ENCODE results near the gene RRP36.

Gene RRP36

DNA sequence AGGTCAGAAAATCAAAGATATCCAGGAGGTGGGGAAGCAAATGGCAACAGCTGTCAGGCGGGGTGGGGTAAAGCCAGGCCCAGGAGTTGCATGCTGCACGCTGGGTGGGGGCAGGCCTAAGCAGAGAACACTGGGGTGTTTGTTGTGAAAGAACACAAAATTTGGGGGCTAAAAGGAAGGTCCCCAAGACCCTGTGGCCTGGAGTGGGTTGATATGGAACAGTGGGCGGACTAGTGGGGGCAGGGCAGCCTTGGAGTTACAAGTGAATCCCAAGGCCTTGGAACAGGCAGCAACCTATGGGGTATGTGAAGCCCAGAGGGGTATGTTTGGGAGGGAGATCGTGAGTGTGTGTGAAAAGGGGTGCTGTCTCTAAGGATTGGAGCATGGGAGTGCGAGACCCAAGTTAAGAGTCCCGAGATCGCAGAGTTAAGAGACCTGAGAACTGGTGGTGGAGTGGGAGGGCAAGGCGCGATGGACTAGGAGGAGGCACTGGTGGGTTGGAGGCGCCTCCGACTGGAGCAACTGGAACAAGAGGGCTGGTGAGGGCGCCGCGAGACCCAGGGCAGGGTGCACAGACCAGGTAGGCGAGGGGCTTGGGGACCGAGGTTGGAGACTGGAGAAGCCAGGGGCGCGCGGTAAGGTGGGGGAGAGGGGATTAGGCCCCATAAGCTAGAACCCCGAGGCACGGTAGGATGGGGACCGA, 31.6 kb downstream of the RRP36 start:
- peak overlapping the region; percentile 85 for H3K4me3 ChIP-seq (ENCODE audit: low read depth, low read length)
- TF ChIP-seq, protein P1, sequence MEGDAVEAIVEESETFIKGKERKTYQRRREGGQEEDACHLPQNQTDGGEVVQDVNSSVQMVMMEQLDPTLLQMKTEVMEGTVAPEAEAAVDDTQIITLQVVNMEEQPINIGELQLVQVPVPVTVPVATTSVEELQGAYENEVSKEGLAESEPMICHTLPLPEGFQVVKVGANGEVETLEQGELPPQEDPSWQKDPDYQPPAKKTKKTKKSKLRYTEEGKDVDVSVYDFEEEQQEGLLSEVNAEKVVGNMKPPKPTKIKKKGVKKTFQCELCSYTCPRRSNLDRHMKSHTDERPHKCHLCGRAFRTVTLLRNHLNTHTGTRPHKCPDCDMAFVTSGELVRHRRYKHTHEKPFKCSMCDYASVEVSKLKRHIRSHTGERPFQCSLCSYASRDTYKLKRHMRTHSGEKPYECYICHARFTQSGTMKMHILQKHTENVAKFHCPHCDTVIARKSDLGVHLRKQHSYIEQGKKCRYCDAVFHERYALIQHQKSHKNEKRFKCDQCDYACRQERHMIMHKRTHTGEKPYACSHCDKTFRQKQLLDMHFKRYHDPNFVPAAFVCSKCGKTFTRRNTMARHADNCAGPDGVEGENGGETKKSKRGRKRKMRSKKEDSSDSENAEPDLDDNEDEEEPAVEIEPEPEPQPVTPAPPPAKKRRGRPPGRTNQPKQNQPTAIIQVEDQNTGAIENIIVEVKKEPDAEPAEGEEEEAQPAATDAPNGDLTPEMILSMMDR (IDR thresholded peaks at IDR 0.05; ENCODE audit: low read depth, low read length, missing control alignments) = no peak
- DNase-seq (ENCODE audit: low read depth) = no peak
- in situ Hi-C loops (cut with HindIII; ENCODE audit: low sequenced_read_pairs) = no loop called here

DNA sequence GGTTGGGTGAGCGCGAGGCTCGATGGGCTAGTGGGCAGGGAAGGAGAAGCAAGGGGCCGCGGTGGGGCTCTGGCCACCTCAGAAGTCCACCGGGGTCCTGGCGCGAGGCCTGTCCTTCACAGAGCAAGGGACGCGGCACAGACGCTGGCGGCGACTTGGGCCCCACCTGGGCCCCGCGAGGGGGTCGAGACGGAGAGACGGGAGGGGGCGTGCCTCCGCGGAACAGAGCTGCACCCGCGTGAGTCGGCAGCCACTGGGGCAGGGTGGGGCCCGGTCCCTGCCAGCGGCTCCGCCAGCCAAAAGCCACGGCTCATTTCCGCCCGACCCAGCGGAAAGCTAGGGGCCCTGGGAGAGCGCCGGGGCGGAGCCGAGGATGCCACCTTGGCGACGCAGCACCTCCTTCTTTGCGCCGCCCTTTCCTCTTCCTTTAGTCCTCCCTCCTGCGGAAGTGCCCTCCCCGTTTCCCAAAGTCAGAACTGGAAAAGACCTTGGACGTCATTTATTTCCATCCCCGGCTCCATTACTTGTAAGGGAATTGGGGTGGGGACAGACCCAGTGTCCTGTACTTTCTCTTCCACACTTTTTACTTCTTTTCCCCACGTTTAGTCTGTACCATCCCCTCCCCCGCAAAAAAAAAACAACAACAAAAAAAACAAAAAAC, 32.3 kb downstream of the RRP36 start, which contains the start of gene CUL7:
Gene CUL7, minus strand, starts transcription at position 307 of the 661 bp plus-strand sequence. CDS start 1,063 bp downstream, outside the sequence.
- in situ Hi-C loops (cut with HindIII; ENCODE audit: low sequenced_read_pairs) = no loop called here
- H3K4me3 ChIP-seq (ENCODE audit: low read depth, low read length) = peak within 1 kb of the TSS; percentile 85
- DNase-seq (ENCODE audit: low read depth) = peak; percentile 80
- TF ChIP-seq, protein P1 (IDR thresholded peaks at IDR 0.05; ENCODE audit: low read depth, low read length, missing control alignments) = no peak

DNA sequence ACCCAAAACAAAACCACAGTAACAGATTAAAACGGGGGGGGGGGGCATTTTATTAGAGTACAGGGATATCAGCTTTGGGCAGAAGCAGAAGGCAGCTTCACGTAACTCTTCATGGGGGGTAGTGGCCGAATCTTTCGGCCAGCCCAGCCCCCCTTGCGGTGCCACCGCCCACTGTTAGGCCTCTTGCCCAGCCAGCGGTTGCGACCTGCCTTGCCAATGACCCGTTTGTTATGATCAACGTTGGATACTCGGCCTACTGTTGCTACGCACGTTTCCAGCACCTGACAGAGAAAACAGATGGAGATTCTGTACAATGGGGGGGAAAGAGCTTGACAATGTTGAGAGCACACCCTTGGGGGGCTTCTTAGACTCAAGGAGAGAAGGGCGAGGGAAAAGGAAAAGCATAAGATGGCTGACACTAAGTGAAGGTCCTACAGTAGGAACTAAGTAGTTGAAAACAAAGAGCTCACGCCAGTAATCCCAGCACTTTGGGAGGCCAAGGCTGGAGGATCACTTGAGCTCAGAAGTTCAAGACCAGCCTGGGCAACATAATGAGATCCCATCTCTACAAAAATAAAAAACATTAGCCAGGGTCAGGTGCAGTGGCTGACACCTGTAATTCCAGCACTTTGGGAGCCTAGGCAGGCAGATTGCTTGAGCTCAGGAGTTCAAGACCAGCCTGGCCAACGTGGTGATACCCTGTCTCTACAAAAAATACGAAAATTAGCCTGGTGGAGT, 33.0 kb downstream of the RRP36 start:
- peak overlapping the region; percentile 85 for H3K4me3 ChIP-seq (ENCODE audit: low read depth, low read length)
- in situ Hi-C loops (cut with HindIII; ENCODE audit: low sequenced_read_pairs) = no loop called here
- TF ChIP-seq, protein P1 (IDR thresholded peaks at IDR 0.05; ENCODE audit: low read depth, low read length, missing control alignments) = no peak
- no peak for DNase-seq (ENCODE audit: low read depth)

DNA sequence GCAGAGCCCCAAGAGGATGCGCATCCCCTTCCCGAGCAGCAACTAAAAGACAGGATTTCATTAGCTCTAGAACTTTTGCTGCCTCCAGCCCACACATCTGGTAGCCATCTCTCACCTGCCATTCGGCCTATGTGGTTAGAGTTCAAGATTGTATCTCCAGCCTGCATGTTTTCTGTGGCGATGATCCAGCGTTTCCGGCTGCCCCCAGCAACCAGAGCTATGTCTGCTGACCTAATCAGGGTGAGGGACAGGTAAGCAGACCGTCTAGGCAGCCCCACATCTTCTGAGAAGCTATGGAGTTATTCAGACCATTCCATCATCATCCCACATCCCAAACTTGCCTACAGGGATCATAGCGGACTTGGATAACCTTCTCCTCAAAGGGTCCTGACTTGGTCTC, 34.5 kb downstream of the RRP36 start:
- no peak overlapping the region for H3K4me3 ChIP-seq (ENCODE audit: low read depth, low read length)
- in situ Hi-C loops (cut with HindIII; ENCODE audit: low sequenced_read_pairs) = no loop called here

DNA sequence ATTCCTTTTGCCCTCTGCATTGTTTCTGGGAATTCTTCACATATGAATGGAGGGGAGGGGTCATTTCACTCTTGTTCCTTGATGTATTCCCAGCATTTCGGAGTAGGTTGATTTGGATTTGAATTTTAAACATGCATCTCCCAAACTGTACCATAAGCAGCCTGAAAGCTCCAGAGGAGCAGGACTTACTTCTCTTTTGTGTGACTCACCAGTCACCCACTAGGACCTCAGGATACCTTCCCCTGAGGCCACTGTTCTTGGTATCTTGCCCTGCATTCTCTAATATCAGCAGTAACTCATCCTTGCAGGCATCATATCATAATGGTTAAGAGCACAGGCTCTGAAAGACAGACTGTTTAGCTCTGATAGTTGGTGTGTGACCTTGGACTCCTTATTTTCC, 37.1 kb downstream of the RRP36 start:
- in situ Hi-C loops (cut with HindIII; ENCODE audit: low sequenced_read_pairs) = no loop called here
- H3K4me3 ChIP-seq (ENCODE audit: low read depth, low read length) = peak overlapping the region; percentile 83
- TF ChIP-seq, protein P1 (IDR thresholded peaks at IDR 0.05; ENCODE audit: low read depth, low read length, missing control alignments) = no peak
- no peak for DNase-seq (ENCODE audit: low read depth)

More for the DNA sequence above, 34.5 kb downstream of the RRP36 start:
- TF ChIP-seq, protein P1 (IDR thresholded peaks at IDR 0.05; ENCODE audit: low read depth, low read length, missing control alignments) = no peak
- DNase-seq (ENCODE audit: low read depth) = no peak
